Measurements from ENCODE around the gene CIART.
A peak's percentile ranks its signal among the peaks of the same experiment; 100 is the strongest.
"Not testable (repeated sequence)": the region's sequence is repeated elsewhere in the genome, so short reads cannot be mapped to it uniquely, and the experiment has no call there.

Gene CIART

DNA sequence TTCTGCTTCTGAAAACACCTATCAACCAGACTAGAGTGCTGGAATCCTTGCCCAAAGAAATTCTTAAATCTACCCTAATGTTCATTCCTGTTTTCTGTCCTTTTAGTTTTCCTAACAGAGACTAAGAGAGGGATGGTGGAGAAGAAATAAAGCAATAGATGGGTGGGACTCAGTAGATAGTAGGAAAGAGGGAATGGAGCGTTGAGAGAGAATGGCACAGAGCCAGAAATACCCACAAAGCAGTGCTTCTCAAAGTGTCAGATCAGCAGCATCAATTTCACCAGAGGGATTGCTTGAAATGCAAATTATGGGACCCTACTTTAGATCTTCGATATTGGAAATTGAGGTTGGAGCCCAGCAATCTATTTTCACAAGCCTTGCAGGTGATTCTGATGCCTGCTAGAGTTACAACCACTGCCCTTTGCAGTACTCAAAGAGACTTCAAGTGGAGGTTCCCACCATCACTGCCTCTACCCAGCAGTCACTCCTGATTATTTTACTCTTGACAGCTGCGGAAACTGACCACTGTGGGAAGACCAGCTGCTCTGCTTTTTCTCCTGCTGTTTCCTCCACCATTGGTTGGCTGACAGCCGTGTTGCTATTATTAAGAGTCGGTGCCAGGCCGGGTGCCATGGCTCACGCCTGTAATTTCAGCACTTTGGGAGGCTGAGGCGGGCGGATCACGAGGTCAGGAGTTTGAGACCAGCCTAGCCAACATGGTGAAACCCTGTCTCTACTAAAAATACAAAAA is 27.6 kb downstream of the CIART start:
- no peak for TF ChIP-seq EZH2phosphoT487 (IDR thresholded peaks at IDR 0.05; ENCODE audit: low read depth)
- TF ChIP-seq, protein P1, sequence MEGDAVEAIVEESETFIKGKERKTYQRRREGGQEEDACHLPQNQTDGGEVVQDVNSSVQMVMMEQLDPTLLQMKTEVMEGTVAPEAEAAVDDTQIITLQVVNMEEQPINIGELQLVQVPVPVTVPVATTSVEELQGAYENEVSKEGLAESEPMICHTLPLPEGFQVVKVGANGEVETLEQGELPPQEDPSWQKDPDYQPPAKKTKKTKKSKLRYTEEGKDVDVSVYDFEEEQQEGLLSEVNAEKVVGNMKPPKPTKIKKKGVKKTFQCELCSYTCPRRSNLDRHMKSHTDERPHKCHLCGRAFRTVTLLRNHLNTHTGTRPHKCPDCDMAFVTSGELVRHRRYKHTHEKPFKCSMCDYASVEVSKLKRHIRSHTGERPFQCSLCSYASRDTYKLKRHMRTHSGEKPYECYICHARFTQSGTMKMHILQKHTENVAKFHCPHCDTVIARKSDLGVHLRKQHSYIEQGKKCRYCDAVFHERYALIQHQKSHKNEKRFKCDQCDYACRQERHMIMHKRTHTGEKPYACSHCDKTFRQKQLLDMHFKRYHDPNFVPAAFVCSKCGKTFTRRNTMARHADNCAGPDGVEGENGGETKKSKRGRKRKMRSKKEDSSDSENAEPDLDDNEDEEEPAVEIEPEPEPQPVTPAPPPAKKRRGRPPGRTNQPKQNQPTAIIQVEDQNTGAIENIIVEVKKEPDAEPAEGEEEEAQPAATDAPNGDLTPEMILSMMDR (IDR thresholded peaks at IDR 0.05; ENCODE audit: low read depth, low read length) = no peak
- Histone ChIP-seq H3K9ac (ENCODE audit: low read length) (no peak overlapping the region), H3K36me3 (replicated peaks; ENCODE audit: low read depth, low read length) (peaks cover 29% of the 10 kb centered on the region), H3K27me3 (ENCODE audit: low read depth, low read length) (no peaks in the 10 kb centered on the region), H3K4me2 (ENCODE audit: low read length) (no peak overlapping the region), H4K20me1 (ENCODE audit: insufficient read depth, low read length) (no peaks in the 10 kb centered on the region), H3K4me3 (ENCODE audit: low read length) (no peak overlapping the region), H3K79me2 (ENCODE audit: low read length) (no peaks in the 10 kb centered on the region), H3K9me3 (ENCODE audit: insufficient read depth, low read length) (no peaks in the 10 kb centered on the region), H3K27ac (ENCODE audit: low read length) (no peak overlapping the region), H2AFZ (ENCODE audit: low read depth, low read length) (no peak overlapping the region), H3K4me1 (ENCODE audit: low read length) (no peaks in the 10 kb centered on the region)

DNA sequence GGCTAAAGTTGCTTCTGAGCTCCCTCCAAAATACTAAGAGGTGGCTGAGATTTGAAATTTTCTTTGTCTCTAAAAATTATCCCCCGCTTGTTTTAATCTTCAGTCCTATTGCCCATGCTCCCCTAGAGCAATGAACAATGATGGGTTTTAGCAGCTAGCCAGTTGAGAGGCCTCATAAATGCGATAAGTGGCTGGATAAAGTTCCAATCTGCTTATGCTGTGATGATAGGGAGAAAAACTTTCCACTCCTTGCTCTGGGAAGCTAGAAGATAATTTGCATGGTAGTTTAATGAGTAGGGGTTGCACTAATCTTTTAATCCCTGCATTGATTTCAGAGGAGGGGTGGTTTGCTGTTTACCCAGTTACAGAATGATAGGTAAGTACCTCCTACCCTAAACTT is 29.4 kb downstream of the CIART start:
- H3K79me2 ChIP-seq (ENCODE audit: low read length) = no peaks in the 10 kb centered on the region
- H4K20me1 ChIP-seq (ENCODE audit: insufficient read depth, low read length) = no peaks in the 10 kb centered on the region
- H3K9ac ChIP-seq (ENCODE audit: low read length) = no peak overlapping the region
- no peak overlapping the region for H3K4me2 ChIP-seq (ENCODE audit: low read length)
- no peaks in the 10 kb centered on the region for H3K27me3 ChIP-seq (ENCODE audit: low read depth, low read length)
- TF ChIP-seq, protein P1 (IDR thresholded peaks at IDR 0.05; ENCODE audit: low read depth, low read length) = no peak
- no peak for TF ChIP-seq EZH2phosphoT487 (IDR thresholded peaks at IDR 0.05; ENCODE audit: low read depth)
- H3K9me3 ChIP-seq (ENCODE audit: insufficient read depth, low read length) = no peaks in the 10 kb centered on the region
- no peak overlapping the region for H3K4me3 ChIP-seq (ENCODE audit: low read length)
- no peak overlapping the region for H3K27ac ChIP-seq (ENCODE audit: low read length)
- peaks cover 5% of the 10 kb centered on the region for H3K4me1 ChIP-seq (ENCODE audit: low read length)
- H3K36me3 ChIP-seq (replicated peaks; ENCODE audit: low read depth, low read length) = peaks cover 20% of the 10 kb centered on the region
- H2AFZ ChIP-seq (ENCODE audit: low read depth, low read length) = no peak overlapping the region

DNA sequence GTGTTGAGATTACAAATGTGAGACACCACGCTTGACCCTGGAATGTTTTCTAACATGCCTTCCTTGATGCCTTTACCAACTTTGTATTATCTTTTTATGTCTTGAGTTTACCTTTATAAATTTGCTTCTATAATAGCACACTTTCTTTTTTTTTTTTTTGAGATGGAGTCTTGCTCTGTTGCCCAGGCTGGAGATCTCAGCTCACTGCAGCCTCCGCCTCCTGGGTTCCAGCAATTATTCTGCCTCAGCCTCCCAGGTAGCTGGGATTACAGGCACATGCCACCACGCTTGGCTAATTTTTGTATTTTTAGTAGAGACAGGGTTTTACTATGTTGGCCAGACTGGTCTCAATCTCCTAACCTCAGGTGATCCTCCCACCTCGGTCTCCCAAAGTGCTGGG is 32.3 kb downstream of the CIART start:
- not testable (repeated sequence) for H3K4me1 ChIP-seq (ENCODE audit: low read length); H3K27ac ChIP-seq (ENCODE audit: low read length); H3K9ac ChIP-seq (ENCODE audit: low read length); H3K36me3 ChIP-seq (replicated peaks; ENCODE audit: low read depth, low read length); H3K4me2 ChIP-seq (ENCODE audit: low read length); H3K27me3 ChIP-seq (ENCODE audit: low read depth, low read length); H3K9me3 ChIP-seq (ENCODE audit: insufficient read depth, low read length); H3K79me2 ChIP-seq (ENCODE audit: low read length); H3K4me3 ChIP-seq (ENCODE audit: low read length); H4K20me1 ChIP-seq (ENCODE audit: insufficient read depth, low read length); H2AFZ ChIP-seq (ENCODE audit: low read depth, low read length)

DNA sequence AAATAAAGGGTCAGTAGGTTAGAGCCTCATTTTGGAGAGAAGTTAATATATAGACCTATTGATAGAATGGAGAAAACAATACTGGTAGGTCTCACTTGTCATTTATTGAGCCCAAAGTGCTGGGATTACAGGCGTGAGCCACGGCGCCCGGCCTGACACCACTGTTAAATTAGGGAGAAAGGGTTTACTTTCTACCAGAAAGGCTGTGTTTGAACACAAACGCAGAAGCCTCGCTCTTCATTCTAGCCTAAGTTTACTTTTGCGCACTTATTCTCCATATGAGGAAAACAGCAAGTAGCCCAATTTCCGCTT is 38.3 kb downstream of the CIART start:
- Histone ChIP-seq H3K4me3 (ENCODE audit: low read length) (peak overlapping the region; percentile 92), H3K79me2 (ENCODE audit: low read length) (peaks cover 44% of the 10 kb centered on the region), H4K20me1 (ENCODE audit: insufficient read depth, low read length) (peaks cover 15% of the 10 kb centered on the region), H3K27me3 (ENCODE audit: low read depth, low read length) (no peaks in the 10 kb centered on the region), H3K9me3 (ENCODE audit: insufficient read depth, low read length) (no peaks in the 10 kb centered on the region), H3K4me2 (ENCODE audit: low read length) (peak overlapping the region; percentile 38), H3K9ac (ENCODE audit: low read length) (no peak overlapping the region), H3K36me3 (replicated peaks; ENCODE audit: low read depth, low read length) (peaks cover 15% of the 10 kb centered on the region), H2AFZ (ENCODE audit: low read depth, low read length) (no peak overlapping the region), H3K27ac (ENCODE audit: low read length) (peak overlapping the region; percentile 79; the same call in 1 of the 2 replicates), H3K4me1 (ENCODE audit: low read length) (peaks cover 13% of the 10 kb centered on the region)
- TF ChIP-seq, protein P1 (IDR thresholded peaks at IDR 0.05; ENCODE audit: low read depth, low read length) = no peak
- TF ChIP-seq EZH2phosphoT487 (IDR thresholded peaks at IDR 0.05; ENCODE audit: low read depth) = no peak

Measured in OCI-LY3 (cell line).